Measurements from ENCODE around the gene AFAP1. TPM values are rescaled to one million over a fixed set of nuclear protein-coding genes. Genes with fewer than 3 reads are reported as not detected.

The AFAP1 gene
- total RNA-seq, 1 donor from 2014 or later: 67.9 TPM

DNA sequence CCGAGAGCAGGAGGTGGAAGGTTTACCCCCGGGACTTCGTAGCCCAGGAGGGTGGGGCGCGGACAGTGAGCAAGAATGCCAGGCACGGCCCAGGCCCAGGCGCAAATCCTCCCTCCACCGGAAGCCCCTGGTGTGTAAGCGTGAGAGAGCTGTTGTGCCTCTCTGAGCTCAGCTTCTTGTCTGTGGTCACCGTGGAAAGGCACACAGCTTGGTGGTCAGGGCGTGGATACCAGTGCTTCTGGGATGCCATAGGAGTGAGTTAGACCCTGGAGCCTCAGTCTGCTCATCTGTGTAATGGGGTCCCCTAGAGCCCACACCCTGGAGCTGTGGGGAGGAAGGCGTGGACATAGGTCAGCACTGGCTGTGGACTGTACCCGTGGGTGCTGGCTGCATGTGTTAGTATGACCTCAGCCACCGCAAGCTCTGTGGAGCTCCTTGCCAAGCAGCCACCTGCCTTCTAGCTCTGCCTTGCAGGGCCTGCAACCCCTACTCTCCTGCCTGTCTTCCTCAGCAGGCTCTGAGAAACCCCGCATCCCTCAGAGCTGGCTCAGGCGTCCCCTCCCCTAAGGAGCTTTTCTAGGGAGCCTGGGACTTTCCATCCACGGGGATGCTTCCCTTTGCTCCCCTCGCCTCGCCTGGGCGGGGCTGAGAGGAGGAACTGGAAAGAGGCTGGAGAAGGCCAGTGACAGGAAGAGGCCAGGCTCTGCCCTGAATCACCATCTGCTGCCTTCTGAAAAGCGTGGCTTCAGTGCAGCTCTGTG is 28.0 kb upstream of the AFAP1 start:
- TF ChIP-seq EZH2 (IDR thresholded peaks at IDR 0.05; ENCODE audit: insufficient read depth, low read length): no peak
- TF ChIP-seq, protein P1, sequence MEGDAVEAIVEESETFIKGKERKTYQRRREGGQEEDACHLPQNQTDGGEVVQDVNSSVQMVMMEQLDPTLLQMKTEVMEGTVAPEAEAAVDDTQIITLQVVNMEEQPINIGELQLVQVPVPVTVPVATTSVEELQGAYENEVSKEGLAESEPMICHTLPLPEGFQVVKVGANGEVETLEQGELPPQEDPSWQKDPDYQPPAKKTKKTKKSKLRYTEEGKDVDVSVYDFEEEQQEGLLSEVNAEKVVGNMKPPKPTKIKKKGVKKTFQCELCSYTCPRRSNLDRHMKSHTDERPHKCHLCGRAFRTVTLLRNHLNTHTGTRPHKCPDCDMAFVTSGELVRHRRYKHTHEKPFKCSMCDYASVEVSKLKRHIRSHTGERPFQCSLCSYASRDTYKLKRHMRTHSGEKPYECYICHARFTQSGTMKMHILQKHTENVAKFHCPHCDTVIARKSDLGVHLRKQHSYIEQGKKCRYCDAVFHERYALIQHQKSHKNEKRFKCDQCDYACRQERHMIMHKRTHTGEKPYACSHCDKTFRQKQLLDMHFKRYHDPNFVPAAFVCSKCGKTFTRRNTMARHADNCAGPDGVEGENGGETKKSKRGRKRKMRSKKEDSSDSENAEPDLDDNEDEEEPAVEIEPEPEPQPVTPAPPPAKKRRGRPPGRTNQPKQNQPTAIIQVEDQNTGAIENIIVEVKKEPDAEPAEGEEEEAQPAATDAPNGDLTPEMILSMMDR (IDR thresholded peaks at IDR 0.05; ENCODE audit: insufficient read depth, low read depth, low read length): no peak
- H3K4me1 Mint-ChIP-seq (ENCODE audit: low read depth, unreplicated experiment): peaks cover 23% of the 10 kb centered on the region
- H3K9me3 Mint-ChIP-seq (ENCODE audit: unreplicated experiment): no peaks in the 10 kb centered on the region
- H3K27me3 Mint-ChIP-seq (ENCODE audit: low read depth, unreplicated experiment): peaks cover 22% of the 10 kb centered on the region
- DNase-seq (ENCODE audit: low read depth) (peak; percentile 64), FAIRE-seq (no peak)
- Histone ChIP-seq H3K4me2 (ENCODE audit: low read length) (no peak overlapping the region), H3K27me3 (ENCODE audit: insufficient read depth, low read length) (peaks cover 14% of the 10 kb centered on the region), H3K9me3 (ENCODE audit: insufficient read depth, low read depth, low read length) (no peaks in the 10 kb centered on the region), H3K4me1 (ENCODE audit: insufficient read depth, low read length) (peaks cover 43% of the 10 kb centered on the region), H3K79me2 (ENCODE audit: insufficient read depth, low read length) (peaks cover 2% of the 10 kb centered on the region), H3K9ac (ENCODE audit: low read length) (no peak overlapping the region), H3K36me3 (ENCODE audit: insufficient read depth, low read length) (no peaks in the 10 kb centered on the region), H4K20me1 (ENCODE audit: insufficient read depth, low read length) (no peaks in the 10 kb centered on the region), H3K27ac (ENCODE audit: low read depth, low read length) (no peak overlapping the region), H3K4me3 (ENCODE audit: insufficient read depth, low read depth, low read length) (no peak overlapping the region), H2AFZ (ENCODE audit: low read depth, low read length) (no peak overlapping the region)
- H3K36me3 Mint-ChIP-seq (ENCODE audit: low read depth, unreplicated experiment): peaks cover 3% of the 10 kb centered on the region
- H3K4me3 Mint-ChIP-seq (ENCODE audit: unreplicated experiment): no peak overlapping the region
- H3K27ac Mint-ChIP-seq (ENCODE audit: unreplicated experiment): peak overlapping the region; percentile 20

DNA sequence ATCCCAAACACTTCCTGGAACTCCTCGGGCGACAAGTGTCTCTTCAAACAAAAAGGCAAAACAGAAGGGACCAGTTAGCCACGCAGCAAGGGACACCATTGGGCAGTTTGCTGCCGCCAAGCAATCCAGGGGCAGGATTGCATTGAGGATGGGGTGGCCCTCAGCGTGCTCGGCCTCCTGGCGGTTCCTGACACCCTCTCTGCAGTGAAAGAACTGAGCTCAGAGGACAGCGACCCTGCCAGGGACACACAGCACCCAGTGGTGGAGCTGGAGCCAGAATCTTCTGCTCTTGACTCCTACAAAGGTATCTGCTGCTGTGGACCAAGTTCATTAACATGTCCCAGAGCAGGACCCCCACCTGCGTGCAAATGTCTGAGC is 27.4 kb upstream of the AFAP1 start:
- H3K9me3 Mint-ChIP-seq (ENCODE audit: unreplicated experiment): no peaks in the 10 kb centered on the region
- no peak overlapping the region for H3K4me3 Mint-ChIP-seq (ENCODE audit: unreplicated experiment)
- no peak overlapping the region for H3K27ac ChIP-seq (ENCODE audit: low read depth, low read length)
- peaks cover 19% of the 10 kb centered on the region for H3K4me1 Mint-ChIP-seq (ENCODE audit: low read depth, unreplicated experiment)
- no peaks in the 10 kb centered on the region for H3K9me3 ChIP-seq (ENCODE audit: insufficient read depth, low read depth, low read length)
- H3K79me2 ChIP-seq (ENCODE audit: insufficient read depth, low read length): peaks cover 2% of the 10 kb centered on the region
- peaks cover 37% of the 10 kb centered on the region for H3K4me1 ChIP-seq (ENCODE audit: insufficient read depth, low read length)
- H3K4me3 ChIP-seq (ENCODE audit: insufficient read depth, low read depth, low read length): no peak overlapping the region
- H3K9ac ChIP-seq (ENCODE audit: low read length): no peak overlapping the region
- peaks cover 3% of the 10 kb centered on the region for H3K36me3 Mint-ChIP-seq (ENCODE audit: low read depth, unreplicated experiment)
- no peak overlapping the region for H2AFZ ChIP-seq (ENCODE audit: low read depth, low read length)
- H3K27ac Mint-ChIP-seq (ENCODE audit: unreplicated experiment): peak overlapping the region; percentile 20
- DNase-seq (ENCODE audit: low read depth): no peak
- no peak overlapping the region for H3K4me2 ChIP-seq (ENCODE audit: low read length)
- H3K36me3 ChIP-seq (ENCODE audit: insufficient read depth, low read length): no peaks in the 10 kb centered on the region
- H3K27me3 ChIP-seq (ENCODE audit: insufficient read depth, low read length): peaks cover 14% of the 10 kb centered on the region
- no peak for FAIRE-seq
- TF ChIP-seq, protein P1 (IDR thresholded peaks at IDR 0.05; ENCODE audit: insufficient read depth, low read depth, low read length): no peak
- no peak for TF ChIP-seq EZH2 (IDR thresholded peaks at IDR 0.05; ENCODE audit: insufficient read depth, low read length)
- H3K27me3 Mint-ChIP-seq (ENCODE audit: low read depth, unreplicated experiment): peaks cover 24% of the 10 kb centered on the region
- no peaks in the 10 kb centered on the region for H4K20me1 ChIP-seq (ENCODE audit: insufficient read depth, low read length)

Measured in astrocyte (in vitro differentiated cells and primary cell).